Thyroid gland (tissue), 4 donors: ENCODE data around the gene TYW1B.
"Not testable (repeated sequence)": the region's sequence is repeated elsewhere in the genome, so short reads cannot be mapped to it uniquely, and the experiment has no call there.

Experiments used
- POLR2A ChIP-seq, 2 donors: fragments of 450-650 bp; IDR thresholded peaks; one replicate each; pipeline ENCODE4 v1.6.1; 2017; ENCODE audit warnings: antibody characterized with exemption in 2 of 2, mild to moderate bottlenecking in 2 of 2, moderate library complexity in 1 of 2
- TF ChIP-seq, protein P1 (sequence below), 6 experiments: fragments of 200-600 bp in 3 of 6; fragments of 450-650 bp in 3 of 6; sonication (generic) in 3 of 6; IDR thresholded peaks; one replicate each; pipeline ENCODE4 v1.5.1; 2016 to 2019; ENCODE audit warnings: antibody characterized with exemption in 6 of 6, mild to moderate bottlenecking in 2 of 6, inconsistent platforms in 1 of 6, moderate library complexity in 1 of 6

DNA sequence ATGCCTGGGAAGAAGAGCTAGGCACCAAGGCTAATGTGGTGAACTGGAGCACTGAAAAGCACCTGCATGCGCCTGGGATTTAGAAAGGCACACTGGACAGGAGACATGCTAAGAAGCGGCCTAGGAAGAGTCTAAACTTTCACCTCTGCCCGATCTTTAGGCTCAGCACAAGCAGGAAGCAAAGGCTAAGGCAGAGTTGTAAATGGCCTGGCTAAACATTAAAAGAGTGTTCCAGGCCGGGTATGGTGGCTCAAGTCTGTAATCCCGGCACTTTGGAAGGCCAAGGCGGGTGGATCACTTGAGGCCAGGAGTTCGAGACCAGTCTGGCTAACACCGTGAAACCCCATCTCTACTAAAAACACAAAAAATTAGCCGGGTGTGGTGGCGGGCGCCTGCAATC lies 88.3 kb downstream of the TYW1B start:
- TF ChIP-seq, protein P1, sequence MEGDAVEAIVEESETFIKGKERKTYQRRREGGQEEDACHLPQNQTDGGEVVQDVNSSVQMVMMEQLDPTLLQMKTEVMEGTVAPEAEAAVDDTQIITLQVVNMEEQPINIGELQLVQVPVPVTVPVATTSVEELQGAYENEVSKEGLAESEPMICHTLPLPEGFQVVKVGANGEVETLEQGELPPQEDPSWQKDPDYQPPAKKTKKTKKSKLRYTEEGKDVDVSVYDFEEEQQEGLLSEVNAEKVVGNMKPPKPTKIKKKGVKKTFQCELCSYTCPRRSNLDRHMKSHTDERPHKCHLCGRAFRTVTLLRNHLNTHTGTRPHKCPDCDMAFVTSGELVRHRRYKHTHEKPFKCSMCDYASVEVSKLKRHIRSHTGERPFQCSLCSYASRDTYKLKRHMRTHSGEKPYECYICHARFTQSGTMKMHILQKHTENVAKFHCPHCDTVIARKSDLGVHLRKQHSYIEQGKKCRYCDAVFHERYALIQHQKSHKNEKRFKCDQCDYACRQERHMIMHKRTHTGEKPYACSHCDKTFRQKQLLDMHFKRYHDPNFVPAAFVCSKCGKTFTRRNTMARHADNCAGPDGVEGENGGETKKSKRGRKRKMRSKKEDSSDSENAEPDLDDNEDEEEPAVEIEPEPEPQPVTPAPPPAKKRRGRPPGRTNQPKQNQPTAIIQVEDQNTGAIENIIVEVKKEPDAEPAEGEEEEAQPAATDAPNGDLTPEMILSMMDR (IDR thresholded peaks at IDR 0.05), result not testable (repeated sequence)
- not testable (repeated sequence) for TF ChIP-seq POLR2A (IDR thresholded peaks at IDR 0.05)
